RWPE1 (cell line): ENCODE measurements around the gene ERP29.

ENCODE experiments used
- CTCF ChIA-PET: fragments of 350-600 bp; sonication (Branson Sonifier 250); formaldehyde crosslinking; extraction: SDS; loops from one replicate; lab custom pipeline; 2021; lab: Yijun Ruan, JAX
- POLR2A ChIA-PET: fragments of 400-600 bp; formaldehyde crosslinking; extraction: SDS; loops from one replicate; lab custom pipeline; 2020; ENCODE audit warnings: antibody characterized with exemption; ENCODE audit not compliant: low non-redundant PET; lab: Yijun Ruan, JAX
- DNase-seq: peaks from one replicate; pipeline ENCODE4 v3.0.0; 2012; ENCODE audit warnings: low spot score
- H3K27ac ChIP-seq: fragments of 450-650 bp; 2 replicates; pipeline ENCODE4 v1.5.1; 2017
- CTCF ChIP-seq: fragments of 450-650 bp; conservative IDR thresholded peaks from 2 replicates; pipeline ENCODE4 v1.5.1; 2017; ENCODE audit warnings: low read depth, mild to moderate bottlenecking

The ERP29 gene

GRCh38 chr12:112063273-112063672 is 50.0 kb downstream of the ERP29 start:
- no peak overlapping the region for H3K27ac ChIP-seq
- no peak for DNase-seq
- no peak for TF ChIP-seq CTCF
- ChIA-PET CTCF (interaction anchor here (0.9 kb wide), 1 partner anchor 40 kb away, joined by 3 read pairs; no protein-coding TSS in a partner anchor), POLR2A (no interaction called here)

- no peak for DNase-seq
- ChIA-PET POLR2A (no interaction called here), CTCF (no interaction called here)
- no peak for TF ChIP-seq CTCF
- no peak overlapping the region for H3K27ac ChIP-seq
These were observed 53.3 kb downstream of the ERP29 start for GRCh38 chr12:112066566-112066965.
